A549 (cell line): ENCODE measurements around the gene APLP2.

Experiments
- CHD4 ChIP-seq: fragments of 200-600 bp; sonication (generic); IDR thresholded peaks from 2 replicates; pipeline ENCODE4 v1.6.1; 2016; ENCODE audit warnings: antibody characterized with exemption, mild to moderate bottlenecking, borderline replicate concordance
- CTCF ChIP-seq: fragments of >200 bp; sonication (Bioruptor Twin); formaldehyde crosslinking; IDR thresholded peaks from 3 replicates; pipeline ENCODE4 v1.5.1; 2016
- ELK1 ChIP-seq: fragments of 150-350 bp; IDR thresholded peaks from 2 replicates; pipeline ENCODE4 v1.6.1; 2014; ENCODE audit warnings: low read depth, mild to moderate bottlenecking, low read length
- GATA3 ChIP-seq: IDR thresholded peaks from 2 replicates; pipeline ENCODE4 v1.6.1; 2012; ENCODE audit warnings: borderline replicate concordance
- HDAC2 ChIP-seq: fragments of 200-600 bp; sonication (generic); IDR thresholded peaks from 2 replicates; pipeline ENCODE4 v1.6.1; 2016
- POLR2A ChIP-seq: IDR thresholded peaks from 2 replicates; pipeline ENCODE4 v1.6.1; 2012; ENCODE audit warnings: mild to moderate bottlenecking, low read length
- RAD21 ChIP-seq, 2 experiments: fragments of >200 bp in 1 of 2; sonication (Bioruptor Twin) in 1 of 2; formaldehyde crosslinking in 1 of 2; IDR thresholded peaks in 1 of 2; conservative IDR thresholded peaks in 1 of 2; 2 replicates in 1 of 2; 3 replicates in 1 of 2; pipeline ENCODE4 v1.6.1; 2012 to 2018; ENCODE audit warnings: inconsistent platforms in 1 of 2
- RARB ChIP-seq: fragments of 250-450 bp; sonication (Bioruptor Pico); IDR thresholded peaks from 2 replicates; pipeline ENCODE4 v1.8.0; 2021; ENCODE audit warnings: mild to moderate bottlenecking, moderate library complexity
- REST ChIP-seq: fragments of 200-600 bp; sonication (generic); IDR thresholded peaks from 2 replicates; pipeline ENCODE4 v1.6.1; 2016; ENCODE audit warnings: antibody characterized with exemption, mild to moderate bottlenecking, moderate library complexity
- SMC3 ChIP-seq: fragments of >200 bp; sonication (Bioruptor Twin); formaldehyde crosslinking; IDR thresholded peaks from 3 replicates; pipeline ENCODE4 v1.6.1; 2018; ENCODE audit warnings: inconsistent platforms
- USF2 ChIP-seq: fragments of 450-650 bp; IDR thresholded peaks from 2 replicates; pipeline ENCODE4 v1.6.1; 2014; ENCODE audit warnings: antibody characterized with exemption
- ZFP36 ChIP-seq: fragments of 450-650 bp; IDR thresholded peaks from 2 replicates; pipeline ENCODE4 v1.6.1; 2014; ENCODE audit warnings: borderline replicate concordance; ENCODE audit not compliant: partially characterized antibody

GRCh38 chr11:130032931-130033330 lies 36.8 kb upstream of the APLP2 start:
- TF ChIP-seq CTCF (no peak), POLR2A (no peak), USF2 (no peak), GATA3 (no peak), SMC3 (no peak), RARB (no peak), ZFP36 (no peak), CHD4 (no peak), REST (no peak), ELK1 (no peak), HDAC2 (no peak), RAD21 (conservative IDR thresholded peaks at IDR 0.05 in 1 of 2, IDR thresholded peaks at IDR 0.05 in 1 of 2) (no peak)
